HG02588 (cell line): ENCODE measurements around the gene JAKMIP1.
"Not testable (repeated sequence)": the region's sequence is repeated elsewhere in the genome, so short reads cannot be mapped to it uniquely, and the experiment has no call there.

Experiments used
- ATAC-seq: cut with Tn5 transposase; IDR thresholded peaks from one replicate; pipeline ENCODE4 v1.9.1; 2021; ENCODE audit warnings: mild to moderate bottlenecking, moderate library complexity; ENCODE audit not compliant: unreplicated experiment

Gene JAKMIP1

DNA sequence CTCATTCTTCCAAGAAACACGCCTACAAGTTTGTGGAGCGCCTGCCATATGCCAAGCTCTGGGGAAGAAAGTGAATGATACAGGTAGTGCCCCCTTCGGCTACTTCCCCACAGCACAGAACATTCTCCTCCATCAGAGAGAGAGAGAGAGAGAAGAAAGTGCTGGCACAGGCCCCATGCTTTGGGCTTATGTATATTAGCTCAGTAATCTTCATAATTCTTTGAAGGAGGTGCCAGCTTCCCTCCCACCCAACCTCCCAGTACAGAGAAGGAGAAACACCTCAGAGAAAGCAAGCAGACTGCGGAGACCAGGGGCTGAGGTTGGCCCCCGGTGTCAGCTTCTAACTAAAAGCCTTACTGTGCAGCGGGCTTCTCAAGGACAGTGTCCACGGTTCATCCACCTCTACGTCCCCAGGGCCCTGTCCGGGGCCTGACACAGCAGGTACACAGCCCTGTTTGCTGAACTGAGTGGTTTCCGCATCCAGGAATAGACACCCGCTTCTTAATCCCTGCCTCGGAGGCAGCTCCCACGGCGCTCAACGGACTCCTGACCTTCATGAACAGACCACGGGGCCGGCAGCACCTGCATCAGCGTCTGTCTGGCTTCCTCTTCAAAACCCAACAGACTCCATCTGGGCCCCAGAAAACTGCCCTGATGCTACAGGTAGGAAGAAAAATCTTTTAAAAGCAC lies 50.2 kb downstream of the JAKMIP1 start:
- ATAC-seq: no peak

DNA sequence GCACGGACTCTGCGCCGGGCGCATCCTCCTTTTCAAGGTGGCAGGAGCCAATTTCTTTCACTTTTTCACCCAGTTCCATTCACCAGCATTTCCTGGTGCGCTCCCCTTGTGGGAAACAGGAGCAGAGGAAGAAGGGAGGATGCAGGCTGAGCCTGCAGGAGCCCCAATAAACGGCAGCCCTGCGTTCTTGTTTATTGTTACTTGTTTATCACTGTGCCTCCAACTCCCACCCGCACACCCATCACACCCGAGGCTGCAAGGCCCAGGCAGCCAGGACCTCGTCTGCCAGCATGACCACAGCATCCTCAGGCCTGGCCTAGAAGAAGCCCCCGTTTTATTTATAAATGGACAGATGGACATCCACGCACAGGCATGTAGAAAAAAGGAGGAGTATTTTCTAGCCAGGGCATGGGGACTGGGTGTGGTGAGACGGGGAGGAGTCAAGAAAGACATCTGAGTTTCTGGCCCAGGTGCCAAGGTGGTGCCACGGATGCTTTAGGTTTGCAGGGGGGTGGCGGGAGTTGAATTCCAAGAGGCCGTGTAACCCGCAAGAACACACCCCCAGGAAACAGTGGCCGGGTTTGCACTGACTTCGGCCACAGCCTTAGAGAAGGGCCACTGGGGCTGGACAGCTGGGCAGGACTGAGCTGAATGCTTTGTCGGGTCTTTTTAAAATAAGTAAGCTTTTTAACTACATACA lies 51.7 kb downstream of the JAKMIP1 start:
- ATAC-seq: no peak

DNA sequence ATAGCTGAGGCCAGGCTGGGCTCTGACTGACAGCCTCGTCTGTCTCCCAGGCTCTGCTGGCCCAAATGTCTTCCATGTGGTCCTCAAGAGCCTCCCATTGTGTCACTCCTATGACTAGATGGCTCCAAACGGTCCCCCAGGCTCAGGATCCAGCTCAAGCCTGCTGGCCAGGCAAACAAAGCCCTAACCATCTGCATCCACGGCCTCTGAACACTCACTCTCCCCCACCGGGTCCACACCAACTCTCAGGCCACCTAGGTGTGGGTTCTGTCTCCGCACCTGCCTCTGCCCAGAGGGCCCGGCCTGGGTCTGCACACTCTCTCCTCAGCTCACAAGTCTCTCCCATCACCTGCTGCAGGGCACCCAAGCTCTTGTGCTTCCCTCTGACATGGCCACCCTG lies 52.9 kb downstream of the JAKMIP1 start:
- ATAC-seq: no peak

DNA sequence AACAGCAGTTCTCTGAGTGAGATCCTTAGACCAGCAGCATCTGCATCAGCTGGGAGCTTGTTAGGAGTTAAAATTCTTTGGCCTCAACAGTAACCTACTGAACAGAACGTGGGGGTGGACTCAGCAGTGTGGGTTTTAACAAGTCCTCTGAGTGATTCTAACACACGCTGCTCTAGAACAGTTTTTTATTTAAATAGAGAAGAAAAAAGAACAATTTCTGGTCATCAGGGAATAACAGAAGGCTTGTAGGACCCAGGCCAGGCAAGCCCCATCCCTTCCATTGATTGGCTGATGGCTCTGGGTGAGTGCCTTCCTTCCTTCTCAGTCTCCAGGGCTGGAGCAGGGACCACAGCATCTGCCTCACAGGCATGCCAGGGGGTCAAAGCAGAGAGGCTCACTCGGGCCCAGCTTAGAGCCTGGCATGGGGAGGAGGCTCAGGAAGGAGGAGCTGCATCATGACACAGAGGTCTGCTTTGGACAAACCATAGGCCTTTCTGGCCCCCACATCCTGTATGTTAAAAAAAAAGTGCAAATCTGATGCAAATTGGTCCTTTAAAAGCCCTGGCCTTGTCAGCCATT lies 56.7 kb downstream of the JAKMIP1 start:
- no peak for ATAC-seq

DNA sequence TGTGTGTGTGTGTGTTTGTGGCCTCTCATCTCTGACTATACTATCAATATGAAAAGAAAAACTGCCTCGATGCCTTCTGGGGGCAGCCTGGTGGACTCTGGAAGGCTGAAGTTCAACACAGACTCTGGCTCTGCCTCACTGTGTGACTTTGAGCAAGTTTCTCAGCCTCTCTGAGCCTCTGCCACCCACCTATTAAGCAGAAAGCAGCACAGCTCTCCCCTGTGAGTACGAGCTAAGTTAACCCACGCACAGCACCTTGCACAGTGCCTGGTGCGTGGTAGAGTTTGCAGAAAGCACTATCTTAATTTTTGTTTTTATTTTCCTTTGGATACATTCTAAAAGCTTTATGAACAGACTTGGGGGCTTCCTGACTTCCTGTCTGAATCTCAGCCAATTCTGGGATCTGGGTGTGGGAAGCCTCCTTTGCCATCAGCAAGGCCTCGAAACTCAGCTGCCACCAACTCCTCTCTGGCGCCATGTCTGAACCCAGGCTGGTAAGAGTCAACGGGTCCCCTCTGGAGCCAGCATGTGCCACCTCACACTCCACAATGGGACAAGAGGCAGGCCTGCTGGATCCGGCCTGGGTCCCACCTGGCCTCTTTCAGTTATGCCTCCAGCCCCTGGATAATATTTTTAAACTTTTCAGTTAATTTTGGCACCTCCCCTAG lies 57.3 kb downstream of the JAKMIP1 start:
- no peak for ATAC-seq

DNA sequence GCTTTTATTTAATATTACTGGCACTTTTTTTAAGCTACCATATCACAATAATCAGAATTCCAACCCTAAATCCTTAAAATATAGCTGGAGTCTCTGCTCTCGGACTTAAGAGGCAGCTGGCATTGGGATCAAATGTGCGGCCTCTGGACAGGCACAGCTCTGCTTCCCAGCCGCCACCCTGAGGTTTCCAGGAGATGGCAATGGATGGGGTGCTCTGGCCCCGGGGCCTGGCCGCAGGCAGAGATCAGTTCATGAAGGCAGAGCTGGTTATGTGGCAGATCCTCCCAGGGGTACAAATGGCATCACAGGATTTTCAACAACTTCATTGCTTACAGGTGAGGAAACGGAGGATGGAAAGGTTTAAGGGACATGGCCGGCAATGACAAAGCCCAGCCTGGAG lies 57.8 kb downstream of the JAKMIP1 start:
- ATAC-seq: no peak

DNA sequence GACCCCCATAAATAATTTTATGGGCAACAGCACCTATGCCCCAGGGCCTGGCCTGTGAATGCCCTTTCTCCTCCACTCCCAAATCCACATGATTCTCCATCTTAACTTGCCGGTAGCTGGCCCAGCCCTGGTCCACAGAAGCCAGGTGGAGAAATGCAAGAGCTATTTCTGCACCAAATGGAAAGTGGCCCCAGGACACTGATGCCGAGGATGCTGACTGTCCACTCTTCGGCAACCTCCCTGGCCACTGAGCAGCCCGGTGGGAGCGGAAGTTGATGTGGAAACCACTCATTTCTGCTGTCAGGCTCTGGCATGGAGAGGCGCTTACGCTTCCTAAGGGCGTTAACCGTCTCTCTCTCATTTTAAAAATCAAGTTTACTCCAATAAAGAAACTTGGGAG lies 58.8 kb downstream of the JAKMIP1 start:
- ATAC-seq: no peak

DNA sequence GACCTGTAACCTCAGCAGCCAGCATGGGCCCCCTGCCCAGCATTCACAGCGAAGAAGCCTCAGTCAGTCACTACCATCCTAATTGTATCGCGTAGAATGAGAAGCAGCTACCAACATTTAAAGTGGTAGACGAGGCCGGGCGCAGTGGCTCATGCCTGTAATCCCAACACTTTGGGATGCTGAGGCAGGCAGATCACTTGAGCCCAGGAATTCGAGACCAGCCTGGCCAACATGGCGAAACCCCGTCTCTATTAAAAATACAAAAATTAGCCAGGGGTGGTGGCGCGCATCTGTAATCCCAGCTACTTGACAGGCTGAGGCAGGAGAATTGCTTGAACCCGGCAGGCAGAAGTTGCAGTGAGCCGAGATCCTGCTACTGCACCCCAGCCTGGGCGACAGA lies 59.3 kb downstream of the JAKMIP1 start:
- ATAC-seq: not testable (repeated sequence)

DNA sequence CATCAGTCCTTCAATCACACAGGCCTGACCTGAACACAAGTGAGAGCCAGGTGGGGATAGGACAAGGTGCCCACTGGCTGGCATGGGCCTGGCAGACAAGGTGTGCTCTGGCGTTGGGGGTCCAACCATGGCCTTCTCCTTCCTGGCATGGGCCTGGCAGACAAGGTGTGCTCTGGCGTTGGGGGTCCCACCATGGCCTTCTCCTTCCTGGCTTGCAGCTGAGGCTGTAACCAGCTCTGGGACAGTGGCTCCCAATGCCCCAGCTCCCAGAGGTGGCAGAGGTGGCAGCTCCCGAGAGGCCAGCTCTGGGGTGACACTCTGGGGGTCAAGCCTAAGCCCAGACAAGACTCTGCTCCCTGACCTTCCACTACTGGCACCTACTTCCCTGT lies 62.6 kb downstream of the JAKMIP1 start:
- no peak for ATAC-seq

DNA sequence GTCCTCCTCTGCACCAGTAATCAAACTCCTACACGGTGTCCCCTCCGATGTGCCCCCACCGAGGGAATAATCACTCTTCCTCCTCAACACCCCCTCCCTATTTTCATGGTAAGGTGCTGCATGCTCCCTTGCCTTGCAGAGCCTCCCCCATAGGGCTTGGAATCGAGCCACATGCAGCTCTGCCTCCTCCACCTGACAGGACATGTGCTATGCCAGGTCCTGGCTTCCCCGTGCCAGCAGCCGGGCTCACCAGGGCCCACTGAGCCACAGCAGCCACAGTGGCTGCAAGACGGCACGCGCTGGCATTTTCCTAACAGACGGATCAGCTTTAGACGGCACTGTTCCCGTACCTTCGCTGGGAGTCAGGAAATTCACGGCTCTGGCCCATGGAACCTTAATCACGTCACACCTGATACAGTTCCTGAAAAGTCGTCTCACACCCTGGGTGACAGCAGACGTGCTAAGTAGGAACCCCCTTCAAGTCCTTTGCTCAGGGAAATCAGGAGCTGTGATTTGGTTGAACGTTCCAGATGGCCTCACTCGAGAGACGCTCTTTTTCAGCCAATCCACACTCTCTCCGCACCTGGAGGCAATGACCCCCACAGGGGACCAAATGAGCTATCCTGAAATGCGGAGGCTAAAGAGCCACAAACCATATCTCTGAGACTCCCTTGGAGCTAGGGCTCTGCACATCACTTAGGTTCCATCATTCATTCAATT lies 63.2 kb downstream of the JAKMIP1 start:
- ATAC-seq: no peak

DNA sequence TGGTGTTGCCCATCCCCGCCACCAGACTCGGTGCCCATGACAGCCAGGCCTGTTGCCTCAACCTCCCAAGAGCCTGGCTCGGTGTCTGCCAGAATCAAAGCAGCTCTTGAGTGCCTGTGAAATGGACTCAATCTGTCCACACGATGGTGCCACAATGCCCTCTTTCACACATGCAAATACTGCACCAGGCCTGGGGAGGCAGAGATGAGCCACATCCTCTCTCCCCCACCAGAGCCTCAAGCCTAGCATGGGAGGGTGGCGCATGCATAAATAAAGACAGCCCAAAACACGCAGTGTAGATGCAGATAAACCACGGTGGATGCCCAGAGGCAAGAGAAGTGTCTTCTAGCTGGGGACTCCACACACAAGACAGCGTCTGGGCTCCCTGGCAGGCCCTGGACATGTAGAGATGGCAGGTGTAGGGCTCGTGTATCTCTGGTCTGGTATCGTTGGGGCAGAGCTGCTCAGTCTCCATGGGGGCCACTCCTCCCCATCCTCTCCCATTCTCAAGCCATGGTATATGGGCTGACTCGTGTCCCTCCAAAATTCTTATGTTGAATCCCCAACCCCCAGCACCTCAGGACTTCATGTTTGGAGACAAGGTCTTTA lies 65.6 kb downstream of the JAKMIP1 start:
- peak; percentile 93 for ATAC-seq

DNA sequence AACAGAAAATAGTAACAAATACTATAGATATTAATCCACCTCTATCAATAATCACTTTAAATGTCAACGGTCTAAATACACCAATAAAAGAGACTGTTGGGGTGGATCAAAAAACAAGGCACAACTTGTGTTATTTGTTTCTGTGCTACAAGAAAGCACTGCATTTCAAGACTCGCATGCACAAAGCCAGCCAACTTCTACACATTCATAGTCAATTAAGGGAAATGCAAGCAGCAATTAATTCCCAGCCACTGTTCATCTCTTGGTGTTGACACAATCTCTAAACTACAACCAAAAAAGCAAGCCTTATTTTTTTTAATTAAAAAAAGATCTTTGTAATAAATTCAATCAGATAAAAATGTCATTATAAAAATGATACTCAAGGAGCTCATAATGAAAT lies 67.6 kb downstream of the JAKMIP1 start:
- ATAC-seq: no peak

DNA sequence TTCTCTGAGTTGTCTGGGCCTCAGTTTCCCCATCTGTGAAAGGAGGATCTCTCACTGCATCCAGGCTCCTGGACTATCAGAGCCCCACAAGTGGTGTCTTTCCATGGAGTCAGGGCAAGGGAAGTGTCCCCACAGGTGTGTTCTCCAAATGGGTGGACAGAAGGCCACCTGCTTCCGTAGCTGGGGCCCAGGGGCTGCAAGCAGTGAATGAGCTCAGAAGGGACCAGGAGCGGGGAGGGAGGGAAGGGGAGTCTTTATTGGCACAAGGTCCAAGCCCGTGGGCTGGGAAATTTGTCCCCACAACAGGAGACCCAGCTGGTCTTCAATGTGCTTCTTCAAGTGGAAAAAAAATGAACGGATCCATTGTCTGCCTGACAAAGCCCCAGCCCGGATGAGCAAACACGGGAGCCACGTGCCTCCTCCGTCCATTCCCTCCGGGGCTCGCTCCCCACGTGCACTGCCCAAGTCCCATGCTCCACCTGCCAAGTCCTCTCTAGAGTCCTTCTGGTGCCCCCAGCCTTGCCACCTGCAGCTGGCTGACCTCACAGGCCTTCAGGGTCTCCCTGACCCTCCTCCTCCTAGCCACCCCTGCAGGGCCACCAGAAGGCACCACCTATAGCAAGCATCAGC lies 72.0 kb downstream of the JAKMIP1 start:
- no peak for ATAC-seq

DNA sequence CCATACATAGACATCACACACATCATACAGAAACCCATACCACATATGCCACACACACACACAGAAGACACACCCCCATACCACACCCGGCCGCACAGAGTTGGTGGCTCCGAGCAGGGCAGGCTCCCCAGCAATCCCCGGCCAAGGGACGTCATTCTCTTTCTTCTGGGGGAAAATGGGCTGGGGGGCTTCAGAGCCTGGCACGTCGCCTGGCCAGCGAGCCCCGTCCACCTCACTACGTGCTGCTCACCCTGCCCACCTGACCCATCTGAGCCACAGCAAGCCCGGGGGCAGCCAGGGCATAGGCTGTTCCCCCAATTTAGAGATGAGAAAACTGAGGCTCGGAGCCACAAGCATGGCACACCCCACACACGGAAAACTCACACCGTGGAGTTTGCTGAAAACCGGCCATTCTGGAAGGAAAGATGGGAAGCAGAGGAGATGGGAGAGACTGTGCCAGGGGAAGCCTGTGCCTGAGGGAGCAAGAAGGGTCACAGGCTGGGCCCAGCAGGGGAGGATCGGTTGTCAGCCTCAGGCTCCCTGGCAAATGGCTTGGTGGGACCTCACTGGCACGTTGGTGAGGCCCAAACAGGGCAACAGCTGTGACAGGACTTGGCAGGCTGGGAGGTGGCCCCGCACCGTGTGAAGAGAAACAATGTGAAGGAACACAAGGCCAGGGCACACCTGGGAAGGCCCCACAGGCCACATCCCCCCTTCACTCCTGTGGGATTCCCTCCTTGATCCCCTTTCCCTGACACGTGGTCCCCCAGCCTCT lies 73.2 kb downstream of the JAKMIP1 start:
- ATAC-seq: no peak

DNA sequence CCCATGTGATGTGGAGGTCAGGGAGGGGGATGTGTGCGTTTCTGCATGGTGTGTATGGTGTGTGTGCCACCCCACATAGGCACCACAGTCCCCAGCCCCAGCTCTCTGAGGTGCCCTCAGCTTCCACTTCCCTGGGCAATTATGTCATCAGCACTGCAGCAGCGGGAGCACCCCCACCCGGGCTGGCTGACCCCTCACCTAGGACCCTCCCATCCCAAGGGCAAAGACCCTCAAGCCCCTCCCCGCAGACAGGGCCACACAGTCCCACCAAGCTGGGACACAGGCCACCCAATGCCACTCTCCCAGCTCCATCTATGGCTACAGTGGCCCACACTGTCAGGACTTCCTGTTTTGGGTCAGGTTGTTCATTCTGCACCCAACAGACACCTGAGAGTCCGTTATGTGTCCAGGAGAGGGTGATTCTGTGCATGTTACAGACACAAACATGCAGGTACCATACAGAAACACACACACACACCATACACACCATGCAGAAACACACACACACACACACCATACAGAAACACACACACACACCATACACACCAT lies 75.2 kb downstream of the JAKMIP1 start:
- ATAC-seq: no peak

DNA sequence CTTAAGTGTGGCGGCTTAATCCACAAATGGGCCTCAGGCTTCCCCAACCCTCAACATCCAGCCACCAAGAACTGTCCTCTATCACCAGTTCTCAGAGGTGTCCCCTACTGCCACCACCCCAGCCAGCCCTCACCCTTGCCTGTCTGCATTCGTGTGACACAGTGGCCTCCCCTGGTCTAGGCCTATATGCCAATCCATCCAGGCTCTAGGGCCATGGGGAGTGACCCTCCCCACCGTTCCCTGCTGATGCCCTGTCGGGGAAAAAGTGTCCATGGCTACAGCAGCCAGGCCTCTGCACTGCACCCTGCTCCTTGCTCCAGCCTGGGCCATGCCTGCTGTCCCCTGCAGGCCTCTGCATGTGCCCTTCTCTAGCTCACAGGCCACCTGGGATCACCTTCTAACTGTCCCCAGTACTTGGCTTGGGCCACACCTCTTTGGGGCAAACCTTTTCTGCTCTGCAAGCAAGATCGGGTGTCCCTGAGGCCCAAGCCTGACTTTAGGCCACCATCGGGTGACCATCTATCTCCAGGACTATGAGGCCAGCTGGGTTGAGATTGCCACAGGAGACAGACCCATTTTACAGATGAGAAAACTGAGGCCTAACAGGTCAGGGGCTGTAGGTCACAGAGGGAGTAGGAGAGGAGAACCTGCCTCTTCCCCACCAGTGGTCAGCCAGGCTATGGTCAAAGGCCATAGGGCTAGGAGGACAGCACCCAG lies 75.8 kb downstream of the JAKMIP1 start:
- ATAC-seq: no peak

DNA sequence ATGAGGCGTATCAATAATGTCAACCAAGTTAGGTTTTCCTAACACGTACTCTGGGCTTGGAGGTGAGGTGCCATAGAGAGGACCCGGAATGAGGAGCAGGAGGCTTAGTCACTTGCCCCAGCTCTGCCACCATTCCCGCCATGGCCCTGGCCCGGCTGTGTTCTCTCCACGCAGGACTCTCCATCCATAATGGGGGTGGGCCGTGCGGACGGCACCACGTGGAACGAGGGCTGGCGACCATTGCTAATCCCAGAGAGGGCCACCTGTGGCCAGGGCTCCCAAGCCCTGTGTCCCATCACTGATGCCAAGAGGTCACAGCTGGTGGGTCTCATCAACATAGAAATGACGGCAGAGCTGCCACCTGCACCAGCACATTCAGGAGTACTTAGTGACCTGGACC lies 76.4 kb downstream of the JAKMIP1 start:
- ATAC-seq: no peak

DNA sequence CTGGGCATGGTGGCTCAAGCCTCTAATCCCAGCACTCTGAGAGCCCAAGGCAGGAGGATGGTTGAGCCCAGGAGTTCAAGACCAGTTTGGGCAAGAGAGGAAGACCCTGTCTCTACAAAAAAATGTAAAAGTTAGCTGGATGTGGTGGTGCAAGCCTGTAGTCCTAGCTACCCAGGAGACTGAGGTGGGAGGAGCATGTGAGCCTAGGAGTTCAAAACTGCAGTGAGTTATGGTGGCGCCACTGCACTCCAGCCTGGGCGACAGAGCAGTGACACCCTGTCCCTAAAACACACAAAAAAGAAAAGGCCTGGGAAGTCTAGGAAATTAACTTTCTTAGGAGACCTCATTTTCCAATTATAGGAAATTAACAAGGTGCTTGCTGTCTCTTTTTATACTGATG lies 76.8 kb downstream of the JAKMIP1 start:
- no peak for ATAC-seq

DNA sequence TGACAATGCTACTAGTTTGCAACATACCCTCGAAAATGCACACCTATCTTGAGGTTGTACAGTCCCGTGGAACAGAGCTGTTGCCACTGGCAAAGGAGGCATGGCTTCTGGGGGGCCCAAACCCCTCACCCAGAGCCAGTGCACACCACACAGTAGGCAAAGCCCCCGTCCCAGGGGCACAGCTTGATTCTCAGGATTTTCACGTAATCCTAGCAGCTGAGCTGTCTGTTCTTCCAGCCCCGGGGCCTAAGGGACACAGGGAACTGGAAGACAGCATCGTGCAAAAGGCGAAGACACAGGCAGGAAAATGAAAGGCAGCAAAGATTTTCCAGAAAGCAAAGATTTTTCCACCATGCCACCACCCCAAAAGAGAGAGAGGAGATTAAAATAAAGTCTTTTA lies 77.2 kb downstream of the JAKMIP1 start:
- ATAC-seq: no peak
